ENCODE results near the gene SP6. TPM values are rescaled to one million over a fixed set of nuclear protein-coding genes. Genes with fewer than 3 reads are reported as not detected.

SP6 gene
- total and polyA plus RNA-seq, 4 donors = 0.25 to 0.81 (median 0.78) TPM; not detected in 1

- Histone ChIP-seq H3K4me1 (ENCODE audit: control insufficient read depth in 1 of 2, insufficient read depth in 2 of 2, low read length in 2 of 2) (peaks cover 0 to 4% of the 10 kb centered on the region in 2 donors), H3K36me3 (ENCODE audit: control insufficient read depth in 1 of 2, insufficient read depth in 2 of 2, low read length in 1 of 2) (no peaks in the 10 kb centered on the region), H3K27me3 (ENCODE audit: control insufficient read depth in 1 of 2, insufficient read depth in 2 of 2, low read length in 1 of 2) (no peaks in the 10 kb centered on the region), H3K4me3 (ENCODE audit: low read length in 2 of 2) (no peak overlapping the region), H3K9me3 (ENCODE audit: control insufficient read depth, low read length) (no peaks in the 10 kb centered on the region), H3K27ac (ENCODE audit: low read depth in 1 of 2, low read length in 2 of 2) (no peak overlapping the region)
- ATAC-seq (ENCODE audit: low FRiP score) (no peak), DNase-seq (no peak)
- 62% methylated on average over 5 of the region's 5 CpGs for WGBS, 2 donors
- intact Hi-C loops (cut with DNase I) = no loop called here
Measured at GRCh38 chr17:47834756-47835155, 16.2 kb downstream of the SP6 start.

- DNase-seq (no peak), ATAC-seq (ENCODE audit: low FRiP score) (peak; percentile 23)
- Histone ChIP-seq H3K9me3 (ENCODE audit: control insufficient read depth, low read length) (no peaks in the 10 kb centered on the region), H3K4me1 (ENCODE audit: control insufficient read depth in 1 of 2, insufficient read depth in 2 of 2, low read length in 2 of 2) (peaks cover 0 to 4% of the 10 kb centered on the region in 2 donors), H3K4me3 (ENCODE audit: low read length in 2 of 2) (no peak overlapping the region), H3K27ac (ENCODE audit: low read depth in 1 of 2, low read length in 2 of 2) (no peak overlapping the region), H3K27me3 (ENCODE audit: control insufficient read depth in 1 of 2, insufficient read depth in 2 of 2, low read length in 1 of 2) (no peaks in the 10 kb centered on the region), H3K36me3 (ENCODE audit: control insufficient read depth in 1 of 2, insufficient read depth in 2 of 2, low read length in 1 of 2) (no peaks in the 10 kb centered on the region)
- 7 to 9% methylated on average over 7 of the region's 7 CpGs for WGBS, 2 donors
- intact Hi-C loops (cut with DNase I) = no loop called here
Measured at GRCh38 chr17:47831934-47832327, 19.0 kb downstream of the SP6 start.

- intact Hi-C loops (cut with DNase I) = no loop called here
- ATAC-seq (ENCODE audit: low FRiP score) = peak; percentile 95
- peak within 1 kb of the TSS in 1 of 2 donors; percentile 76 for H3K27ac ChIP-seq (ENCODE audit: low read depth in 1 of 2, low read length in 2 of 2)
- peak within 1 kb of the TSS; percentile 68 to 90 for H3K4me3 ChIP-seq (ENCODE audit: low read length in 2 of 2)
- no peaks in the 10 kb centered on the region for H3K27me3 ChIP-seq (ENCODE audit: control insufficient read depth in 1 of 2, insufficient read depth in 2 of 2, low read length in 1 of 2)
- H3K36me3 ChIP-seq (ENCODE audit: control insufficient read depth in 1 of 2, insufficient read depth in 2 of 2, low read length in 1 of 2) = no peaks in the 10 kb centered on the region
- DNase-seq = peak; percentile 96 to 97
- 1% methylated on average over 42 of the region's 42 CpGs for WGBS, 2 donors
- H3K4me1 ChIP-seq (ENCODE audit: control insufficient read depth in 1 of 2, insufficient read depth in 2 of 2, low read length in 2 of 2) = peaks cover 0 to 4% of the 10 kb centered on the region in 2 donors
- no peaks in the 10 kb centered on the region for H3K9me3 ChIP-seq (ENCODE audit: control insufficient read depth, low read length)
Measured at GRCh38 chr17:47831003-47831933, 19.7 kb downstream of the SP6 start, which contains the start of the genes LRRC46 and MRPL10. Gene LRRC46 (plus strand): TSS chr17:47831670. CDS start chr17:47831990, 320 bp downstream. Gene MRPL10 (minus strand): TSS chr17:47831541. CDS start chr17:47831511, 30 bp downstream.

- Histone ChIP-seq H3K27me3 (ENCODE audit: control insufficient read depth in 1 of 2, insufficient read depth in 2 of 2, low read length in 1 of 2) (no peaks in the 10 kb centered on the region), H3K27ac (ENCODE audit: low read depth in 1 of 2, low read length in 2 of 2) (peak overlapping the region in 1 of 2 donors; percentile 76), H3K4me1 (ENCODE audit: control insufficient read depth in 1 of 2, insufficient read depth in 2 of 2, low read length in 2 of 2) (peaks cover 0 to 4% of the 10 kb centered on the region in 2 donors), H3K9me3 (ENCODE audit: control insufficient read depth, low read length) (no peaks in the 10 kb centered on the region), H3K4me3 (ENCODE audit: low read length in 2 of 2) (peak overlapping the region; percentile 68 to 90), H3K36me3 (ENCODE audit: control insufficient read depth in 1 of 2, insufficient read depth in 2 of 2, low read length in 1 of 2) (no peaks in the 10 kb centered on the region)
- 71 to 75% methylated on average over 18 of the region's 18 CpGs for WGBS, 2 donors
- intact Hi-C loops (cut with DNase I) = no loop called here
- no peak for ATAC-seq (ENCODE audit: low FRiP score)
- no peak for DNase-seq
Measured at GRCh38 chr17:47830396-47831002, 20.5 kb downstream of the SP6 start.

- H3K4me1 ChIP-seq (ENCODE audit: control insufficient read depth in 1 of 2, insufficient read depth in 2 of 2, low read length in 2 of 2) = peaks cover 0 to 4% of the 10 kb centered on the region in 2 donors
- H3K27me3 ChIP-seq (ENCODE audit: control insufficient read depth in 1 of 2, insufficient read depth in 2 of 2, low read length in 1 of 2) = no peaks in the 10 kb centered on the region
- H3K27ac ChIP-seq (ENCODE audit: low read depth in 1 of 2, low read length in 2 of 2) = no peak overlapping the region
- 82 to 84% methylated on average over 3 of the region's 3 CpGs for WGBS, 2 donors
- no peak overlapping the region for H3K4me3 ChIP-seq (ENCODE audit: low read length in 2 of 2)
- H3K36me3 ChIP-seq (ENCODE audit: control insufficient read depth in 1 of 2, insufficient read depth in 2 of 2, low read length in 1 of 2) = no peaks in the 10 kb centered on the region
- no peak for ATAC-seq (ENCODE audit: low FRiP score)
- intact Hi-C loops (cut with DNase I) = no loop called here
- no peak for DNase-seq
- H3K9me3 ChIP-seq (ENCODE audit: control insufficient read depth, low read length) = no peaks in the 10 kb centered on the region
Measured at GRCh38 chr17:47829870-47830269, 21.1 kb downstream of the SP6 start.

GRCh38 chr17:47823519-47823918 lies 27.4 kb downstream of the SP6 start:
- no peak for ATAC-seq (ENCODE audit: low FRiP score)
- no peak overlapping the region for H3K27ac ChIP-seq (ENCODE audit: low read depth in 1 of 2, low read length in 2 of 2)
- no peaks in the 10 kb centered on the region for H3K4me1 ChIP-seq (ENCODE audit: control insufficient read depth in 1 of 2, insufficient read depth in 2 of 2, low read length in 2 of 2)
- H3K27me3 ChIP-seq (ENCODE audit: control insufficient read depth in 1 of 2, insufficient read depth in 2 of 2, low read length in 1 of 2) = no peaks in the 10 kb centered on the region
- 88 to 94% methylated on average over 4 of the region's 4 CpGs for WGBS, 2 donors
- H3K9me3 ChIP-seq (ENCODE audit: control insufficient read depth, low read length) = no peaks in the 10 kb centered on the region
- intact Hi-C loops (cut with DNase I) = no loop called here
- H3K4me3 ChIP-seq (ENCODE audit: low read length in 2 of 2) = no peak overlapping the region
- peaks cover 0 to 3% of the 10 kb centered on the region in 2 donors for H3K36me3 ChIP-seq (ENCODE audit: control insufficient read depth in 1 of 2, insufficient read depth in 2 of 2, low read length in 1 of 2)
- no peak for DNase-seq

- WGBS, 2 donors = 89 to 92% methylated on average over 4 of the region's 4 CpGs
- no peaks in the 10 kb centered on the region for H3K4me1 ChIP-seq (ENCODE audit: control insufficient read depth in 1 of 2, insufficient read depth in 2 of 2, low read length in 2 of 2)
- H3K4me3 ChIP-seq (ENCODE audit: low read length in 2 of 2) = no peak overlapping the region
- intact Hi-C loops (cut with DNase I) = no loop called here
- no peak overlapping the region for H3K27ac ChIP-seq (ENCODE audit: low read depth in 1 of 2, low read length in 2 of 2)
- DNase-seq (no peak), ATAC-seq (ENCODE audit: low FRiP score) (no peak)
- H3K27me3 ChIP-seq (ENCODE audit: control insufficient read depth in 1 of 2, insufficient read depth in 2 of 2, low read length in 1 of 2) = no peaks in the 10 kb centered on the region
- H3K9me3 ChIP-seq (ENCODE audit: control insufficient read depth, low read length) = no peaks in the 10 kb centered on the region
- H3K36me3 ChIP-seq (ENCODE audit: control insufficient read depth in 1 of 2, insufficient read depth in 2 of 2, low read length in 1 of 2) = peaks cover 0 to 3% of the 10 kb centered on the region in 2 donors
Measured at GRCh38 chr17:47822785-47823184, 28.2 kb downstream of the SP6 start.

GRCh38 chr17:47821424-47822391 lies 29.3 kb downstream of the SP6 start, which contains the start of gene OSBPL7:
Gene OSBPL7 (minus strand): TSS chr17:47821794. CDS start chr17:47820278, 1,516 bp downstream.
- Histone ChIP-seq H3K27me3 (ENCODE audit: control insufficient read depth in 1 of 2, insufficient read depth in 2 of 2, low read length in 1 of 2) (no peaks in the 10 kb centered on the region), H3K36me3 (ENCODE audit: control insufficient read depth in 1 of 2, insufficient read depth in 2 of 2, low read length in 1 of 2) (peaks cover 3 to 4% of the 10 kb centered on the region in 2 donors), H3K9me3 (ENCODE audit: control insufficient read depth, low read length) (no peaks in the 10 kb centered on the region), H3K4me3 (ENCODE audit: low read length in 2 of 2) (peak within 1 kb of the TSS in 1 of 2 donors; percentile 45), H3K27ac (ENCODE audit: low read depth in 1 of 2, low read length in 2 of 2) (no peak within 1 kb of the TSS), H3K4me1 (ENCODE audit: control insufficient read depth in 1 of 2, insufficient read depth in 2 of 2, low read length in 2 of 2) (no peaks in the 10 kb centered on the region)
- ATAC-seq (ENCODE audit: low FRiP score) (peak; percentile 85), DNase-seq (peak; percentile 89 to 93)
- 3 to 4% methylated on average over 21 of the region's 21 CpGs for WGBS, 2 donors
- intact Hi-C loops (cut with DNase I) = no loop called here
